Neural cell (in vitro differentiated cells): Measurements from ENCODE around the gene CDC42EP5. TPM values are rescaled to one million over a fixed set of nuclear protein-coding genes. Genes with fewer than 3 reads are reported as not detected.

Experiments
- H2AFZ ChIP-seq: fragments of 200-600, 300-800 bp; sonication (generic), shearing (Covaris generic); 2 replicates; pipeline ENCODE4 v1.6.0; 2014; ENCODE audit warnings: low read depth, mild to moderate bottlenecking, antibody characterized with exemption, low read length, moderate library complexity
- H3F3A ChIP-seq: fragments of 200-600 bp; shearing (Covaris generic); 2 replicates; pipeline ENCODE4 v1.6.1; 2016; ENCODE audit warnings: mild to moderate bottlenecking, moderate library complexity, mixed read lengths, antibody characterized with exemption, low read length; ENCODE audit not compliant: insufficient read depth, poor library complexity, severe bottlenecking
- H3K27ac ChIP-seq: fragments of 200-600, 300-800 bp; sonication (generic), shearing (Covaris generic); 2 replicates; pipeline ENCODE4 v1.5.1; 2014; ENCODE audit warnings: mild to moderate bottlenecking, low read length, moderate library complexity
- H3K27me3 ChIP-seq: fragments of 300-800, 200-600 bp; sonication (generic), shearing (Covaris generic); 2 replicates; pipeline ENCODE4 v1.6.0; 2014; ENCODE audit warnings: mild to moderate bottlenecking, low read depth, low read length, moderate library complexity; ENCODE audit not compliant: insufficient read depth
- H3K36me3 ChIP-seq: fragments of 300-800, 200-600 bp; sonication (generic), shearing (Covaris generic); 2 replicates; pipeline ENCODE4 v1.5.1; 2014; ENCODE audit warnings: mild to moderate bottlenecking, antibody characterized with exemption, low read length, moderate library complexity; ENCODE audit not compliant: insufficient read depth
- H3K4me2 ChIP-seq: fragments of 300-800, 200-600 bp; sonication (generic), shearing (Covaris generic); 2 replicates; pipeline ENCODE4 v1.6.0; 2014; ENCODE audit warnings: mild to moderate bottlenecking, low read length
- H3K4me3 ChIP-seq: fragments of 300-800, 200-600 bp; sonication (generic), shearing (Covaris generic); 2 replicates; pipeline ENCODE4 v1.5.1; 2014; ENCODE audit warnings: mild to moderate bottlenecking, low read length, moderate library complexity
- H3K79me2 ChIP-seq: fragments of 200-600 bp; shearing (Covaris generic); replicated peaks from 2 replicates; pipeline ENCODE4 v1.6.0; 2014; ENCODE audit warnings: mild to moderate bottlenecking, low read length, moderate library complexity; ENCODE audit not compliant: insufficient read depth
- H3K9ac ChIP-seq: fragments of 300-800, 200-600 bp; sonication (generic), shearing (Covaris generic); 2 replicates; pipeline ENCODE4 v1.6.1; 2016; ENCODE audit warnings: mild to moderate bottlenecking, low read length, mixed read lengths
- H3K9me2 ChIP-seq: fragments of 200-600 bp; shearing (Covaris generic); 2 replicates; pipeline ENCODE4 v1.6.1; 2016; ENCODE audit warnings: mild to moderate bottlenecking, low read length, mixed read lengths; ENCODE audit not compliant: insufficient read depth
- H3K9me3 ChIP-seq: fragments of 200-600, 300-800 bp; sonication (generic), shearing (Covaris generic); 2 replicates; pipeline ENCODE4 v1.6.1; 2016; ENCODE audit warnings: mild to moderate bottlenecking, mixed run types, low read length, moderate library complexity, mixed read lengths
- H4K20me1 ChIP-seq: fragments of 200-600 bp; shearing (Covaris generic); 2 replicates; pipeline ENCODE4 v1.6.1; 2016; ENCODE audit warnings: mild to moderate bottlenecking, mixed run types; ENCODE audit not compliant: insufficient read depth
- CTCF ChIP-seq: fragments of 450-650 bp; IDR thresholded peaks from 2 replicates; pipeline ENCODE4 v1.5.1; 2014; ENCODE audit warnings: antibody characterized with exemption, mild to moderate bottlenecking, moderate library complexity; ENCODE audit not compliant: poor library complexity, severe bottlenecking
- EP300 ChIP-seq: fragments of 450-650 bp; conservative IDR thresholded peaks from 2 replicates; pipeline ENCODE4 v1.6.1; 2014; ENCODE audit warnings: antibody characterized with exemption, mild to moderate bottlenecking, moderate library complexity; ENCODE audit not compliant: poor library complexity, severe bottlenecking
- EZH2 ChIP-seq: fragments of 200-600, 300-800 bp; shearing (Covaris generic), sonication (generic); IDR thresholded peaks from 2 replicates; pipeline ENCODE4 v1.6.1; 2014; ENCODE audit warnings: antibody characterized with exemption, low read length, borderline replicate concordance, mild to moderate bottlenecking; ENCODE audit not compliant: insufficient read depth, poor library complexity, severe bottlenecking
- MXI1 ChIP-seq: fragments of 450-650 bp; conservative IDR thresholded peaks from 2 replicates; pipeline ENCODE4 v1.6.1; 2014; ENCODE audit warnings: antibody characterized with exemption, mild to moderate bottlenecking; ENCODE audit not compliant: poor library complexity, severe bottlenecking
- POLR2AphosphoS5 ChIP-seq: IDR thresholded peaks from 2 replicates; pipeline ENCODE4 v1.6.1; 2012
- RAD21 ChIP-seq: fragments of 450-650 bp; conservative IDR thresholded peaks from 2 replicates; pipeline ENCODE4 v1.6.1; 2014; ENCODE audit warnings: antibody characterized with exemption, mild to moderate bottlenecking, moderate library complexity
- REST ChIP-seq: IDR thresholded peaks from 2 replicates; pipeline ENCODE4 v1.6.1; 2012; ENCODE audit warnings: borderline replicate concordance
- SMC3 ChIP-seq: fragments of 450-650 bp; conservative IDR thresholded peaks from 2 replicates; pipeline ENCODE4 v1.6.1; 2014; ENCODE audit warnings: antibody characterized with exemption, mild to moderate bottlenecking, moderate library complexity; ENCODE audit not compliant: poor library complexity
- TAF1 ChIP-seq: IDR thresholded peaks from 2 replicates; pipeline ENCODE4 v1.6.1; 2012; ENCODE audit warnings: low read depth
- polyA plus RNA-seq: library from polyadenylated mRNA; depleted of rRNA; stranded (reverse); fragments of >200 nt; gene quantifications from 2 replicates; pipeline ENCODE4 v1.2.3, GENCODE V29; 2014

Gene CDC42EP5
- polyA plus RNA-seq, 1 donor from 2014 or later: not detected

- H3K9ac ChIP-seq: no peak overlapping the region
- no peak overlapping the region for H2AFZ ChIP-seq
- no peaks in the 10 kb centered on the region for H3K9me2 ChIP-seq
- no peak overlapping the region for H3K27ac ChIP-seq
- no peak for TF ChIP-seq TAF1
- TF ChIP-seq RAD21: no peak
- TF ChIP-seq CTCF: no peak
- no peak for TF ChIP-seq SMC3
- TF ChIP-seq EP300: no peak
- TF ChIP-seq MXI1: no peak
- no peak for TF ChIP-seq POLR2AphosphoS5
- TF ChIP-seq REST: no peak
- no peak for TF ChIP-seq EZH2
- H3F3A ChIP-seq: no peaks in the 10 kb centered on the region
- H4K20me1 ChIP-seq: no peaks in the 10 kb centered on the region
- H3K27me3 ChIP-seq: no peaks in the 10 kb centered on the region
- H3K4me2 ChIP-seq: no peak overlapping the region
- H3K36me3 ChIP-seq: no peaks in the 10 kb centered on the region
- no peaks in the 10 kb centered on the region for H3K79me2 ChIP-seq
- no peak overlapping the region for H3K4me3 ChIP-seq
- no peaks in the 10 kb centered on the region for H3K9me3 ChIP-seq
Observed at GRCh38 chr19:54426291-54426931, 46.7 kb downstream of the CDC42EP5 start.

GRCh38 chr19:54425382-54425723 is 47.7 kb downstream of the CDC42EP5 start:
- no peak overlapping the region for H3K27ac ChIP-seq
- peaks cover 3% of the 10 kb centered on the region for H3K79me2 ChIP-seq
- no peak overlapping the region for H3K9ac ChIP-seq
- H3K9me2 ChIP-seq: no peaks in the 10 kb centered on the region
- no peak overlapping the region for H3K4me2 ChIP-seq
- H4K20me1 ChIP-seq: no peaks in the 10 kb centered on the region
- H3K9me3 ChIP-seq: no peaks in the 10 kb centered on the region
- H3F3A ChIP-seq: no peaks in the 10 kb centered on the region
- H3K36me3 ChIP-seq: no peaks in the 10 kb centered on the region
- H2AFZ ChIP-seq: no peak overlapping the region
- H3K4me3 ChIP-seq: no peak overlapping the region
- no peak for TF ChIP-seq POLR2AphosphoS5
- TF ChIP-seq REST: no peak
- TF ChIP-seq RAD21: no peak
- no peak for TF ChIP-seq CTCF
- TF ChIP-seq EZH2: no peak
- TF ChIP-seq SMC3: no peak
- no peak for TF ChIP-seq MXI1
- no peak for TF ChIP-seq EP300
- TF ChIP-seq TAF1: no peak
- no peaks in the 10 kb centered on the region for H3K27me3 ChIP-seq
